GM10847 (cell line): ENCODE measurements around the gene EEF1AKMT2.

ENCODE experiments used
- POLR2A ChIP-seq: IDR thresholded peaks from 2 replicates; pipeline ENCODE4 v1.6.1; 2011; ENCODE audit not compliant: insufficient read length; ENCODE audit errors: extremely low read depth

EEF1AKMT2 gene

DNA sequence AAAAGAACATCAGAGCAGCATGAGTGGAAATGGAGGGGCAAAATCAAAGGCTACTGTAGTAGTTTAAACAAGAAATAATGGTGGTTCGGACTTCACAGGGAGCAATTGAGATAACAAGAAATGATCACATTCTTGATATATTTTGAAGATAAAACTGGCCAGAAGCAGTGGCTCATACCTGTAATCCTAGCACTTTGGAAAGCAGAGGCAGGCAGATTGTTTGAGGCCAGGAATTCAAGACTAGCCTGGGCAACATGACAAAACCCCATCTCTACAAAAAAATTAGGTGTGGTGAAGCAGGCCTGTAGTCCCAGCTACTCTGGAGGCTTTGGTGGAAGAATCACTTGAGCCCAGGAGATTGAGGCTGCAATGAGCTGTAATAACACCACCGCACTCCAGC is 22.9 kb downstream of the EEF1AKMT2 start:
- no peak for TF ChIP-seq POLR2A

DNA sequence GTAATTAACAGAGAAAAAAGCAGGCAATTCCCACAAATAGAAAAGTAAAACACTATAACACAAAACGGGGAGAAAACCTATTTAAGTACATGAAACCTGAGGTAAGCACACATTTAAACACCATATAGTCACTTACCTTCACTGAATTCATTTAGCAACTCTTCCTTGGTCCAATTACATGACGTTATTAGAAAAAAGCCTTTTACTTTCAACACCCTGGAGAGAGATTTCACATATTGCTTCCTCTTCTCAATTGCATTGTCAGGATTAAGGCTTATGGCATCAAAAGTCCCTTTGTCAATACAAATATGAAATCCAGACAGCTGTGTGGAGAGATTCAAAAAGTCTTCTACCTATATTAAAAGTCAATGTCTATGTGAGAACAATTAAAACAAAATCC is 26.4 kb downstream of the EEF1AKMT2 start:
- TF ChIP-seq POLR2A: no peak

DNA sequence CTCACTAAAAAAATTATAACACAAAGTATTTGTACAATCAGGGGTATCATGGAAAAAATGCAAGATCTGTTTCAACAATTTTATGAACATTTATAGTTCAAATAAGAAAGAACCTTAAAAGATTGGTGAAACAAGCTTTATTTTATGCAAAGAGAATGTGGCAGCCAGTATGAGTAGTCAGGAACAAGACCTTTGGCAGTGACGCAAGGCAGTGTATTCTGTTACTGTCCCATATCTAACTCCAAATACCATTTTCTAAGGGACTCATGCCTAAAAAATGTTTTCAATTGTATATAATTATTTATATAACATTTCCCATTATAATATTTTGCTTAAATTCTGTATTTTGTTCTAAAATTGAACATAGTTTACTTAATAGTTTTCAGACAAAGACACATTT is 28.4 kb downstream of the EEF1AKMT2 start:
- no peak for TF ChIP-seq POLR2A

DNA sequence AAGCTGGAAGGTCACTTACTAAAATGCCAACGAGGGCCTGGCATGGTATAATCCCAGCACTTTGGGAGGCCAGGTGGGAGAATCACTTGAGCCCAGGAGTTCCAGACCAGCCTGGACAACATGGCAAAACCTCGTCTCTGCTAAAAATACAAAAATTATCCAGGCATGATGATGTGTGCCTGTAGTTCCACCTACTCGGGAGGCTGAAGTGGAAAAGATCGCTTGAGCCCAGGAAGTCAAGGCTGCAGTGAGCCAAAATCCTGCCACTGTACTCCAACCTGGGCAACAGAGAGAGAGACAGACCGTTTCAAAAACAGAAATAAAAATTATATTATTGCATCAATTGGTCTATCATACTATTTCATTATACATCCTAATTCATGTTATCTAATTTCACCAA is 29.4 kb downstream of the EEF1AKMT2 start:
- no peak for TF ChIP-seq POLR2A

DNA sequence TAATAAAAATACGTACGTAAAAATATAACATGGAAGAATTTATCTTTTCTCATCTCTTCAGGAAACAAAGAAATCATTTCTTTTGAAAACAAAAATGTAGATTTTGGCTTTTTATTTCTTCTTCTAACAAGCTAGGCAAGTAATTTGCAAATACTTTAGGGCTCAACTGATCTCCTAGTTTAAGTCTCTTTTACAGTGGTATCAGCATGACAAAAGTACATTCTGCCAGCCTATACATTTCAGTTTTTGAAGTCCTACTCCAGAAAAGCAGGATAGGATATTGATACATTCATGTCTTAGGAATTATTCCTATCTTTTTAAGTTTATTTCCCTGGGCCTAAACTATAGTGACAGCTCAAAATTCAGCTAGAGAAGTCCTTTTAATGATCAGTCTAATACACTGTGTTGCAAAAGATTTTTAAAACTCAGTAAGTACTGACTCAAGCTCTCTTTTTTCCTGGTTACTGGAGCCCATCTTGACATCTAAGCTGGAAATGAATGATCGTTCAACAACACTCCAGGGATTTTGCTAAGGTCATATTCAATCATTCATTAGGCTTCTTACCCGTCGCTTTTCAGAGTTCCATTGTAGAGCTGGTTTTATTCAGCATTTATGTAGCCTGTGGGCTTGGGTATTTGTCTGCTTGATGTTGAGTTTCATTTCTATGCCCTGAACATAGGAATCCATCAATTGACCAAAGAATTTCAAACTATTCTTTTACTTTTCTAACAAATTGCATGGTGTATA is 35.4 kb downstream of the EEF1AKMT2 start:
- no peak for TF ChIP-seq POLR2A

DNA sequence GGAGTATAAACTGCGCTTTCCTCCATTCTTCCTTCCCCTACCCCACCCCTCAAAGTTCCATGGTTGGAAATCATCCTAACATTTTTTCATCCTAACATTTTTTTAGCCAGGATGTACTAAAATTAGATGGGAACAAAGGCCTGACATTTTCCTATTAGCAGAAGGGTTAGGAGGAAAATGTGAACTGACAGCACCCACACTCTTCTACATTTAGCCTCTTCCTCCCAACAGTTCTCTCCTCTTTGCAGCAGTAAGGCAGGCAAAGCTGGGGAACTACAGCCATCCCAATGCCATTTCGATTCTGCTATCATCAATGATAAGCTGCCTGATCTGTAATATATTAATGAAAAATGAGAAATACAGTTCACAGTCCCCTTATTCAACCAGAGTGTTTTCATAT is 36.1 kb downstream of the EEF1AKMT2 start:
- TF ChIP-seq POLR2A: no peak

DNA sequence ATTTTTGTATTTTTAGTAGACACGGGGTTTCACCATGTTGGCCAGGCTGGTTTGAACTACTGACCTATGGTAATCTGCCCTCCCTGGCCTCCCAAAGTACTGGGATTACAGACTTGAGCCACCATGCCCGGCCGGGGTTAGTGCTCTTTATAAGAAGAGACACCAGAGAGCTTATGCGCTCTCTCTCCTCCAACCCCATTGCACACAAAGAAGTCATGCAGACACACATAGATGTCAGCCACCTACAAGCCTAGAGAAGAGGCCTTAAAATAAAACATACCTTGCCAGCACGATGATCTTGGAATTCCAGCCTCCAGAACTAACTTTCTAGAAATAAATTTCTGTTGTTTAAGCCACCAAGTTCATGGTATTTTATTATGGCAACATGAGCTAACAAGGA is 37.5 kb downstream of the EEF1AKMT2 start:
- TF ChIP-seq POLR2A: no peak

DNA sequence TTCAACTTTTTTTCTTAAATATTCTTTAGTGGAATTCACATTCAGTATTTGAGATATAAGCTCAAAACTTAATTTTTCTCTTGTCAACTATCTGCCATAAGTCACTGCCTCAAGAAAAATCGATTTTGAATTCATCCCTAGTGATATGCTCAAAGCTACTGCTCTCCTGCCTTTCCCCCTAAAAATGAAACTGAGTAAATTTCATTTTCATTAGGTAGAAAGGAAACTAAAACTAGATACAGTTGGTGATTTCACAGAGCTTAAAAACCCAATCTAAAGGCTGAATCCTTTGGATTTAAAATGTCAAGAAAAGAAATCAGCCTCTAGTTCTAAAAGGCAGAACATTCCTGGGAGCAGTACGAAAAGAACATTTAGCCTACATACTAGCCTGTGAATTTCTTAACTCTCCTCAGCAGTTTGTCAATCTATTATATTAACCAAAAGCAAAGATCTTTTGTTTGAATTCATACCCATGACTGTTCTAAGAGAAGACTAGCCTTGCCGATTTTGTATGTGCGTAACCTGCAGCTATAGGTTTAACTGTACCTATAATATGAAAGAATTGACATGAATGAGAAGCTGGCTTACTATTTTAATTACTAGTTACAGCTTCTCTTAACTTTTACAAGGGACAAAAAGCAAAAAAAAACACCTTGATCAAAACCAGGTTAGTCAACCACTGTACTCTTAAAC is 42.6 kb downstream of the EEF1AKMT2 start:
- no peak for TF ChIP-seq POLR2A

DNA sequence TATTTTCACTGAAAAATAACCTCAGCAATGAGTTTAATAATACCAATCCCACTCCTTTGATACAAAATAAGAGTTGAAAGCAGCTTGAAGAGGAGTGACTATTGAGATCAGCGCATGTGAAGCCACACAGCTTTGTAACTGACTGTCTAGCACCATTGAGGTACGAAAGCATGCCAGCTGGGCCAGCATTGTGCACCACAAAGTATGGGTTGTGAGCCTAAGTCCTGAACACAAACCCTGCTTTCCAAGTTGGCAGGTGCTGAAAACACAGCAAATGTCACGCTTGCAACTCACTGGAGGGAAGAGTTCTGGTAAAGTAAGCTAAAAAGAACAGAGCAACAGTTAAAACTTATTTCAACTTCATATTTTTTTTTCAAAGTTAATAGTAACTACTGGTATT is 43.5 kb downstream of the EEF1AKMT2 start:
- no peak for TF ChIP-seq POLR2A

DNA sequence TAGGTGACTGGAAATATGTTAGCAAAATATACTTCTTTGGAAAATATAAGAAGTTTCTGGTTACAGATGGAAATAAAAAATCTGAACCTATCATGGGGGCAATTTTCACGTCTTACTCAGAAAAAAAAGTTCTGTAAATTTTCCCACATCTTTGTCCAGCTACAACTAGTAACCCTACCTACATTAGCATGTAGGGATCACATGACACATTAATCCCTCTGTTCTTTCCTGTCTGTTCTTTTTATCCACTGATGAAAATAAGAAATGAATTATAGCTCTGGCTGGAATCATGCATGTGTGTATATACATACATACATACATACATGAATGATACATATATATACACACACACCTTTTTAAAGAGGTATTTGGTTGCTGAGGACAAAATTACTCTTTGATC is 43.9 kb downstream of the EEF1AKMT2 start:
- no peak for TF ChIP-seq POLR2A

DNA sequence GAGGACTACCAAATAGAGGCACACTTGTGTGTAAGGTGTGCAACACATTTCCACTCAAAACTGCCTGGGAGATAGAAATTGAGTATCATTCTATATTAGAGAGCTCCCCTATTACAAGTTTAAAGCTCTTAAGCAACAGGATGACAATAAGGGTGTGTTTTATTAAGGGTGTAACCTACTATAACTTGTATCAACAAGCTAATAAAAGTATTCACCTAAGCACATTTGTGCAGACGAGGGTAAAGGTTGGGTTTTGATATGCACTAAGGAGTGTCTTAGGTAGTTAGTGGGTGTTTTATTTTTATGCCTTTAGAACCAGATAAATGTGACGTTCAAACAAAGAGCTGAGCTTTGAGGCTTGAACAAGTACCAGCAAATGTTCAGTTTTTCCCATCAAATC is 44.7 kb downstream of the EEF1AKMT2 start:
- TF ChIP-seq POLR2A: no peak

DNA sequence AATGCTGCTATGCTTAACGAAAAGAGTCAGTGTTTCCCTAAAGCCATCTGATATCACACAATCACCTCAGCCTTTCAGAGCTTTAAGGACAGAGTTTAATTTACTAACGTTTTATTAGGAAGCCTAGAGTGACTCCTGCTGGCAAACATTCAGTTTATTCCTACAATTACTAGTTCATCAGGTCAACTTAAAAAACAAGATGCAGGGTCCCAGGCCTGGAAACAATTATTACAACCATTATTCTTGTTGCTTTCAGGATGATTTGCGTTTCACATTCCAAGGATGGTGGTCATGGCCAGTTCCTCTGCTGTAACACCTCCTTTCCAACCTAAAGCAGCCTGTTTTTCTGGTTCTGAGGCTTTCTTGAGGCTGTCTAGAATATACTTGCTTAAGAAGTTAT is 46.0 kb downstream of the EEF1AKMT2 start:
- TF ChIP-seq POLR2A: no peak

DNA sequence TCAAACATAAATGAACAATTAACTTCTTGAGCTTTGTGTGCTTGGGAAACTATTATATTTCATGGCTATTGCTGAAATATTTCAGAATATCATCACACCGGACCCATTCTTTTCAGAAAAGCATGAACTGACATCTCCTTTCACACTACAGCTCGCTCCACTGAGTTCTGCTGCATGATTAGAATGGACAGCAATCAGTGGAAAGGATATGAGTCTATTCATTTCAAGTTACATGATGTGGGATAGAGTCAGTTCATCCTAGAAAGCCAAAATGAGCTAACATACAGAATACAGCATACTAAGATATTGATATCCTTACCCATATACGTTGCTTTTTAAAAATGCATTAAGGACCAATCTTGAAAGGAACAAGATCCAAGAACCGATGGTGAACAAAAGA is 46.4 kb downstream of the EEF1AKMT2 start:
- TF ChIP-seq POLR2A: no peak

DNA sequence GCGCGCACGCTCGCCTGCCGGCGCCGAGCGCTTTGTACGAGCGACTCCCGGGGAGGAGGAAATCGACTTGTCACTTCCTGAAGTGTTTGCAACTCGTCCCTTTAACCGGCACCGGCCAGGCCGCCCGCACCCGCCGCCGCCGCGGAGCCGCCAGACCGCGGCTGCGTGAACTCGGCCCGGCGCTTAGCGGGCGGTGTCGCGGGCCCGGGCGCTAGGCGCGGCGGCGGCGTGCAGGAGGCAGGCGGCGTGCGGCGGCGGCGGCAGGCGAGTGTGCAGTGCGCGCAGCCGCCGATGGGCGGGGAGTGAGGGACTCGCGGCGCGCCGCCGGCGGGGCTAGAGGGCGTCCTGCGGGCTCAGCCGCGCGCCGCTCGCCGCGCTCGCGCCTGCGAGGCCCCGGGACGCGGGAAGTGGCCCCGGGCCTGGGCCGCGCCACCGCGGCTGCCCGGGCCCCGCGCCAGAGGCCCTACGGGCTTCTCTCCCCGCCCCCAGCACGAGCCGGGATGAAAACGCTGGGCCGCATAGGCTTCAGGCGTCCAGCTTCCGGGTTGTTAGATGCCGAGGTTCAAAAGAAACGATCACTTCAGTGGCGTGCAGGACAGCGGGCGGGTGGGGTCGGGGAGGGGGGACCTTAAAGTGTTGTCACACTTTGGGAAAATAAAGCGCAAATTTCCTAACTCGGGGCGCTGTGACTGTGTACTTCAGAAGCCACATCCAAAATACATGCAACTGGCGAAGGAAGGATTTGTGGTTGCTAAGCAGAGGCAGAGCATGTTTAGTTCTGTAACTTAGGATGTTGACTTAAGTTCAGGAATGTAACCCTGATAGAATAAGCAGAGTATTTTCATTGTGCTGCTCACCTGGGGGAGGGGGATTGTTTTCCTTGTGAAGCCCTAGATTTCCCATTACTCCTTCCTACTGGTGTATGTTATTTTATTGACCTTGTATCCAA is 47.3 kb downstream of the EEF1AKMT2 start, which contains the start of gene FAM53B:
FAM53B (minus strand) TSS at position 277 of the 949 bp plus-strand sequence. CDS start 37,665 bp downstream, outside the sequence.
- TF ChIP-seq POLR2A: peak; percentile 21
